EL (cell line): ENCODE data around the gene MLLT10.
"Not testable (repeated sequence)": the region's sequence is repeated elsewhere in the genome, so short reads cannot be mapped to it uniquely, and the experiment has no call there.

Experiments used
- DNase-seq: peaks from one replicate; pipeline ENCODE4 v3.0.0-alpha.2; 2016

The MLLT10 gene

GRCh38 chr10:21588159-21588558 lies 54.1 kb downstream of the MLLT10 start:
- not testable (repeated sequence) for DNase-seq

- no peak for DNase-seq
These were observed 60.0 kb downstream of the MLLT10 start for GRCh38 chr10:21593986-21594385.

- no peak for DNase-seq
These were observed 65.5 kb downstream of the MLLT10 start for GRCh38 chr10:21599582-21599981.

- no peak for DNase-seq
These were observed 66.9 kb downstream of the MLLT10 start for GRCh38 chr10:21600804-21601433.

GRCh38 chr10:21602313-21602712 lies 68.3 kb downstream of the MLLT10 start:
- DNase-seq, result no peak

- no peak for DNase-seq
These were observed 69.7 kb downstream of the MLLT10 start for GRCh38 chr10:21603721-21604120.

- no peak for DNase-seq
These were observed 70.6 kb downstream of the MLLT10 start for GRCh38 chr10:21604651-21605050.

GRCh38 chr10:21607907-21608306 lies 73.9 kb downstream of the MLLT10 start:
- DNase-seq, result no peak

GRCh38 chr10:21614000-21614399 lies 80.0 kb downstream of the MLLT10 start:
- no peak for DNase-seq

GRCh38 chr10:21617267-21617666 lies 83.2 kb downstream of the MLLT10 start:
- no peak for DNase-seq

- no peak for DNase-seq
These were observed 89.3 kb downstream of the MLLT10 start for GRCh38 chr10:21623291-21623690.

GRCh38 chr10:21624421-21624820 lies 90.4 kb downstream of the MLLT10 start:
- not testable (repeated sequence) for DNase-seq

GRCh38 chr10:21624951-21625350 lies 90.9 kb downstream of the MLLT10 start:
- DNase-seq, result no peak

GRCh38 chr10:21625623-21626229 lies 91.7 kb downstream of the MLLT10 start:
- DNase-seq, result no peak

- no peak for DNase-seq
These were observed 92.6 kb downstream of the MLLT10 start for GRCh38 chr10:21626457-21627161.

- DNase-seq, result no peak
These were observed 93.3 kb downstream of the MLLT10 start for GRCh38 chr10:21627331-21627730.

- DNase-seq, result no peak
These were observed 94.0 kb downstream of the MLLT10 start for GRCh38 chr10:21628023-21628422.

- DNase-seq, result not testable (repeated sequence)
These were observed 94.6 kb downstream of the MLLT10 start for GRCh38 chr10:21628645-21629044.

- no peak for DNase-seq
These were observed 100.8 kb downstream of the MLLT10 start for GRCh38 chr10:21634599-21635365.

GRCh38 chr10:21637795-21638194 lies 103.8 kb downstream of the MLLT10 start:
- DNase-seq, result no peak

- no peak for DNase-seq
These were observed 104.6 kb downstream of the MLLT10 start for GRCh38 chr10:21638681-21639080.

GRCh38 chr10:21648040-21648439 lies 114.0 kb downstream of the MLLT10 start:
- no peak for DNase-seq

GRCh38 chr10:21649454-21649872 lies 115.4 kb downstream of the MLLT10 start:
- DNase-seq, result no peak
